ENCODE measurements around the gene LIMS2.

LIMS2 gene

GRCh38 chr2:127615511-127616166, 59.7 kb downstream of the LIMS2 start:
- TF ChIP-seq CTCF (IDR thresholded peaks at IDR 0.05; ENCODE audit: insufficient read depth, low read depth, low read length, missing control alignments) = no peak
- DNase-seq (ENCODE audit: low read depth) = no peak
- no peak overlapping the region for H3K4me3 ChIP-seq (ENCODE audit: low read length)

- no peak for TF ChIP-seq CTCF (IDR thresholded peaks at IDR 0.05; ENCODE audit: insufficient read depth, low read depth, low read length, missing control alignments)
- DNase-seq (ENCODE audit: low read depth) = no peak
- H3K4me3 ChIP-seq (ENCODE audit: low read length) = no peak overlapping the region
Observed at GRCh38 chr2:127614731-127615130, 60.6 kb downstream of the LIMS2 start.

- TF ChIP-seq CTCF (IDR thresholded peaks at IDR 0.05; ENCODE audit: insufficient read depth, low read depth, low read length, missing control alignments) = no peak
- H3K4me3 ChIP-seq (ENCODE audit: low read length) = no peak overlapping the region
- DNase-seq (ENCODE audit: low read depth) = no peak
Observed at GRCh38 chr2:127614246-127614645, 61.1 kb downstream of the LIMS2 start.

- no peak for DNase-seq (ENCODE audit: low read depth)
- no peak for TF ChIP-seq CTCF (IDR thresholded peaks at IDR 0.05; ENCODE audit: insufficient read depth, low read depth, low read length, missing control alignments)
- H3K4me3 ChIP-seq (ENCODE audit: low read length) = no peak overlapping the region
Observed at GRCh38 chr2:127612111-127612822, 63.1 kb downstream of the LIMS2 start.

GRCh38 chr2:127611076-127611925, 64.0 kb downstream of the LIMS2 start:
- H3K4me3 ChIP-seq (ENCODE audit: low read length) = no peak overlapping the region
- no peak for TF ChIP-seq CTCF (IDR thresholded peaks at IDR 0.05; ENCODE audit: insufficient read depth, low read depth, low read length, missing control alignments)
- no peak for DNase-seq (ENCODE audit: low read depth)

GRCh38 chr2:127610561-127610960, 64.8 kb downstream of the LIMS2 start:
- no peak overlapping the region for H3K4me3 ChIP-seq (ENCODE audit: low read length)
- no peak for TF ChIP-seq CTCF (IDR thresholded peaks at IDR 0.05; ENCODE audit: insufficient read depth, low read depth, low read length, missing control alignments)
- no peak for DNase-seq (ENCODE audit: low read depth)
